Activated naive CD8-positive, alpha-beta T cell treated with anti-CD3 and anti-CD28 coated beads, Interleukin-2, amount 10 ng/mL, durations not matched to agents 7 days and 5 days (primary cell): ENCODE data around the gene MGAT2. TPM values are rescaled to one million over a fixed set of nuclear protein-coding genes. Genes with fewer than 3 reads are reported as not detected.
A peak's percentile ranks its signal among the peaks of the same experiment; 100 is the strongest.
"Not testable (repeated sequence)": the region's sequence is repeated elsewhere in the genome, so short reads cannot be mapped to it uniquely, and the experiment has no call there.

Source experiments
- ATAC-seq: fragments of 150-1000 bp; cut with Tn5 transposase; one replicate; pipeline ENCODE4 v1.10.0; 2021; ENCODE audit warnings: low read depth, moderate library complexity
- POLR2A ChIA-PET: fragments of 350-600 bp; sonication (Branson Sonifier 250); formaldehyde crosslinking; loops from one replicate; lab custom pipeline; 2021; ENCODE audit warnings: antibody characterized with exemption; lab: Charles Lee
- DNase-seq: peaks from one replicate; pipeline ENCODE4 v3.0.0; 2021
- H3K27ac Mint-ChIP-seq: one replicate; pipeline ENCODE4 v1.8.0; 2022; ENCODE audit warnings: mild to moderate bottlenecking, mixed read lengths
- H3K27me3 Mint-ChIP-seq: one replicate; pipeline ENCODE4 v1.8.0; 2022; ENCODE audit warnings: mild to moderate bottlenecking, moderate library complexity, mixed read lengths
- H3K36me3 Mint-ChIP-seq: one replicate; pipeline ENCODE4 v1.8.0; 2021; ENCODE audit warnings: mild to moderate bottlenecking, mixed read lengths
- H3K4me1 Mint-ChIP-seq: one replicate; pipeline ENCODE4 v1.8.0; 2021; ENCODE audit warnings: mixed read lengths
- H3K4me3 Mint-ChIP-seq: one replicate; pipeline ENCODE4 v1.8.0; 2022; ENCODE audit warnings: mild to moderate bottlenecking, moderate library complexity, mixed read lengths
- H3K9me3 Mint-ChIP-seq: one replicate; pipeline ENCODE4 v1.8.0; 2021; ENCODE audit warnings: mixed read lengths
- total RNA-seq, 2 experiments: library from RNA; stranded (reverse); gene quantifications; one replicate each; pipeline ENCODE4 v1.2.3, GENCODE V29; 2021

Gene MGAT2
- total RNA-seq: 10 to 100 TPM; 54.6 to 55.0 TPM

DNA sequence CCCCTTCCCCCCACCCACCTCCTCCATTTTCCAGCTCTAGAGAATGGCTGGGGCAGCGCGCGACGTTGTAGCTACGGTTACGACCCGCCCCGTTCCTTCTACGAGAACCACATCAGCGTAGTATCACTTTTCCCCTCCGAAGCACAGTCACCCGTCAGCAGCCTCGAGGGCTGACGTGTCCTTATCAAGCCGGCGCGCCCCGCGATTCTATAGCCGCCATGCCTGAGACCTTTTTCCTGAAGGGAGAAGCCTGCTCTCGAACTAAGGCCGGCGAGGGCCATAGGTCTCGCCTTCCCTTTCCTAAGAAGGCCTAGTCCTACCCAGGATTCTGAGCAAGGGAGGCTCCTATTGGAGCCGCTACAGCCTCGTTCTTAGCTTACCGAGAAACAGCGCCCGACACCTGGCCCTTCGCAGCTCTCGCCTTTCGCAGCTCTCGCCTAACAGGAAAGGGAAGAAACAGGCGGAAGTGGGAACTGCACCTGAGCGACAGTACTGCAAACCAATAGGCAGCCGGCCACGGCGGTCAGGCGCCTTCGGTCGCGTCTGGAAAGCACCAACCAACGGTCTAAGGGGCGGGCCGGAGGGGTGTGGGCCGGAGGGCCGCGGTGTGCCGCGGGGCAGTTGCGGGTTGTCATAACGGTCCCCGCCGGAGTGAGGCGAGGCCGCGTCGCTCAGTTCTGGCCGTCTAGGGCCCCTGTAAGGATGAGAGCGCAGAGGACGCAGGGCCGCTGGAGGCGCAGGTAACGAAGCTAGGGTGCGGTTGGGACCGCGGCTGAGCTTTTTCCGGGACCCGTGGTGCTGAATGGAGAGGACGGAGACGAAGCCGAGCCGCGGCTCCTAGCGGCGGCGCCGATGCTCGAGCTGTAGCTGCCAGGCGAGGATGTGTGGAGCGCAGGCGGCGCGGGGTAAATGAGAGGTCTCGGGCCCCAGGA is at the start of gene MGAT2, which contains the start of gene RPL36AL:
Gene MGAT2, plus strand, starts transcription at position 618 of the 932 bp plus-strand sequence. CDS start 470 bp downstream, outside the sequence.
Gene RPL36AL, minus strand, starts transcription at position 445 of the 932 bp plus-strand sequence. CDS start 1,522 bp downstream, outside the sequence.
- Mint-ChIP-seq H3K27me3 (no peaks in the 10 kb centered on the region), H3K27ac (peak within 1 kb of the TSS; percentile 94), H3K36me3 (peaks cover 29% of the 10 kb centered on the region), H3K9me3 (no peaks in the 10 kb centered on the region), H3K4me3 (peak within 1 kb of the TSS; percentile 97), H3K4me1 (peaks cover 34% of the 10 kb centered on the region)
- POLR2A ChIA-PET: interaction anchor here (0.6 to 3.0 kb wide), 22 partner anchors 11 to 1238 kb away, joined by 3 to 102 read pairs (median 4); partner anchors contain the start of genes CDKL1, DNAAF2, KLHDC2 and LRR1
- ATAC-seq: peak; percentile 91
- DNase-seq: peak; percentile 95

DNA sequence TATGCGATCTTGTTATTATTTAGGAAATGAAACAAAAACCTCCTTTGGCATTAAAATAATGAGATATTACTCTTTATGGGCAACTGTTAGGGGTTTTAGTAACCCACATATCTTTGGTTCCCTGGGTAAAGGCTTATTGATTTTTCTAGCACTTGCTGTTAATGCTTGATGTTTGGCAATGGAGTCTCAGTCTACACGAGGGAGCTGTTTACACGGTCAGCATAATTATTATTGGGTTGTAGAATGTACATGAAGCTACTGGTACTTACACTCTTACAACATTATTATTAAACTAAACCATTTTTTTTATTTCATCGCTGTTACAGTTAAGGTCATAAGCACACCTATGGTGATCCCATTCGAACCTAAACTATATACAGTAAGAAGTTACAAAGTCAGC is 46.6 kb upstream of the MGAT2 start:
- POLR2A ChIA-PET: no interaction called here
- no peaks in the 10 kb centered on the region for H3K27me3 Mint-ChIP-seq
- no peak for ATAC-seq
- no peak for DNase-seq
- H3K36me3 Mint-ChIP-seq: peaks cover 64% of the 10 kb centered on the region
- H3K9me3 Mint-ChIP-seq: peaks cover 4% of the 10 kb centered on the region
- no peak overlapping the region for H3K4me3 Mint-ChIP-seq
- peaks cover 9% of the 10 kb centered on the region for H3K4me1 Mint-ChIP-seq
- H3K27ac Mint-ChIP-seq: no peak overlapping the region

DNA sequence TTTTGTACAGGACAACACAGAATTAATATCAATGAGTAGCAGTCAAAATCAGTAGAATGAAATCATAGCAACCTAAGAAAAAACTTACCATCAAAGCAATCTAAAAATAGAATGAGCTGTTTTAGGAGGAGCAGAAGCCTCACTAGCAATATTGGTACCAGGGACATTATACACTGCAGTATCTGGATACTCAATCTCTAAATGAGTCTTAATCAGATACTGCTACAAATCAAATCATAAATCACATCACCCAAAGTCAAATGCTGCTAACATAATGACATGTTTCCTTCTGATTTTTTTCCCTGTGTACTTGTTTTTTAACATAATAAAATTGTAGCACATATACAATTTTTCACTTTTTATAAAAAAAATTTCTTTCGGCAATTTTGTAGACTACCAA is 42.5 kb upstream of the MGAT2 start:
- Mint-ChIP-seq H3K9me3 (peaks cover 2% of the 10 kb centered on the region), H3K4me3 (no peak overlapping the region), H3K4me1 (peaks cover 34% of the 10 kb centered on the region), H3K27me3 (no peaks in the 10 kb centered on the region), H3K27ac (no peak overlapping the region), H3K36me3 (peaks cover 69% of the 10 kb centered on the region)
- DNase-seq: no peak
- POLR2A ChIA-PET: interaction anchor here (0.5 to 0.7 kb wide), 2 partner anchors 10 to 330 kb away, joined by 3 read pairs; no protein-coding TSS in a partner anchor
- ATAC-seq: no peak

DNA sequence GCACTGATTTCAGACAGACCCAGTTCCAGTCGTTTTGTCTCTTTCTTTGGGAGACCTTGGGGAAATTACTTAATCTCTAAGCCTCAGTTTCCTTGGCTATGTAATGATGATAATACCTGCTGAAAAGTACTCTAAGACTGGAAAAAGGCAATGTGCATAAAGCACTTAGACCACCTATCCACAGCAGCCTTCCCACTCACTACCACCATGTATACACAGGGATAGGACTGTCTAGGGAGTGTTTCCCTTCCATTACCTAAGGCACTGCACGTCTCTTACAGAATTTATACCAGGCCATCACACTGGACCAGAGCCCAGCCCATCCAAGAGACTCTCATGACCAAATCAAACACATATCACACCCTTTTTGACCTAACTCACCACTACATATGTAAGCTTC is 40.8 kb upstream of the MGAT2 start:
- H3K4me1 Mint-ChIP-seq: peaks cover 48% of the 10 kb centered on the region
- H3K36me3 Mint-ChIP-seq: peaks cover 72% of the 10 kb centered on the region
- no peak overlapping the region for H3K4me3 Mint-ChIP-seq
- DNase-seq (no peak), ATAC-seq (no peak)
- POLR2A ChIA-PET: no interaction called here
- peak overlapping the region; percentile 19 for H3K27ac Mint-ChIP-seq
- no peaks in the 10 kb centered on the region for H3K27me3 Mint-ChIP-seq
- no peaks in the 10 kb centered on the region for H3K9me3 Mint-ChIP-seq

DNA sequence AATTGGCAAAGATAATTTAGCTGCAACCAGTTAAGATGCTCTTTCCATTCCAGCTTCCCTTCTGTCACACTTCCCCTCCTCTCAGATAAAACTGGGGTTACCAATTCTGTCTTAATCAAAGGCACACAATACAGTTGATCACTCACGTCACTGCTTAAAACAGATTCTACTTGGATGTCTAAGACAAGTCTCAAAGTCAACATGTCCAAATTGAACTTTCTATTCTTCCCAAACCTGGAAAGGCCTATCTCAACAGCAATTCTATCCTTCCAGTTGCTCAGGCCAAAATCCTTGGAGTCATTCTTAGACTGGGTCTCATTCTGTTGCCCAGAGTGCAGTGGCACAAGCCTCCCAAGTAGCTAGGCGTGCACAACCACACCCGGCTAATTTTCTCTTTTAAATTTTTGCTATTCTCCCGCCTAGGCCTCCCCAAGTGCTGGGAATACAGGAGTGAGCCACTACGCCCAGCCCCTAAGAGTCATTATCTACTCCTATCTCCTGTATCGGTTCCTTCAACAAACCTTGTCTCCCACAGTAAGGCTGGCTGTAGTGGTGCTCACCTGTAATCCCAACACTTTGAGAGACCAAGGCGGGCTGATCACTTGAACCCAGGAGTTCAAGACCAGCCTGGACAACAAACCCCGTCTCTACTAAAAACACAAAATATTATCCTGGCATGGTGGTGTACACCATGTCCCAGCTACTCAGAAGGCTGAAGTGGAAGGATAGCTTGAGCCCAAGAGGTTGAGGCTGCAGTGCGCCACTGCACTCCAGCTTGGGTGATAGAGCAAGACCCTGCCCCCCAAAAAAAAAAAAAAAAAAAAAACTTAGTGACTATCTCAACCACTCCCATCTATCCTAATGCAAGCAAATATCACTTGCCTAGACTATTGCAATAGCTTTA is 39.1 kb upstream of the MGAT2 start:
- H3K4me3 Mint-ChIP-seq: no peak overlapping the region
- POLR2A ChIA-PET: no interaction called here
- H3K4me1 Mint-ChIP-seq: peaks cover 52% of the 10 kb centered on the region
- H3K27ac Mint-ChIP-seq: peak overlapping the region; percentile 23
- DNase-seq: no peak
- no peaks in the 10 kb centered on the region for H3K27me3 Mint-ChIP-seq
- peaks cover 69% of the 10 kb centered on the region for H3K36me3 Mint-ChIP-seq
- H3K9me3 Mint-ChIP-seq: no peaks in the 10 kb centered on the region
- no peak for ATAC-seq

DNA sequence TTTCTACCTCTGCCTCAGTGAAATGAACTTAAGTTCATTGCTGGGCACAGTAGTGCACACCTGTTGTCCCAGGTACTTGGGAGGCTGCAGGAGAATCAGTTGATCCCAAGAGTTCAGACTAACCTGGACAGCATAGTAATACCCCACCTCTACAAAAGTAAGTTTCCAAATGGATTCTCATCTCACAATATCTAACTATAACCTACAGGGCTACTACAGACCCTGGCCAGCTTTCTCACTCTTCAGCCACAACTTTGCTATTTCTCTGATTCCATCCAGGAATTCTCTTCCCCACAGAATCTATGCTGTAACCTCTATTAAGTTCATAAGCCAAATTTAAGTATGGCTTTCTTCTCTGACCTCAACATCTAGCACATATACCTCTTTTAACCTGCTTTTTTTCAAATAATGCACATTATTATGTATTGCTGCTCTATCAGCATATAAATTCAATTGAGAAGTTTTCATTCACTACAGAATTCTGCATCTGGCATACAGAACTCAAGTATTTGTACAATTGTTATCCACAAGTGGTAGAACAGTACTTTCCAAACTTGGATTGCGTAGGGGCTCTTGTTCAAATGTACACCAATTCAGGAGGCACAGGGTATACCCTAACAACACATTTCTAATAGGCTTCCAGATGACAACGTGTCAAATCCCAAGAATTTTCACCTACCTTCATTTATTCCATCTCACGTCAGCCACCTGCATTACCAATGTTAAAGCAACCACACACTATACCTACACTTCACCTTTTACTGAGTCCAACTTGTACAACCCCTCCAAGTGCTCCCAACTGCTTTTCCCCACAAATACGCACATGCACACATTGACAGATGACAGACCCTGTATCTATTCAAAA is 38.3 kb upstream of the MGAT2 start:
- Mint-ChIP-seq H3K36me3 (peaks cover 62% of the 10 kb centered on the region), H3K4me3 (no peak overlapping the region), H3K9me3 (no peaks in the 10 kb centered on the region), H3K4me1 (peaks cover 58% of the 10 kb centered on the region), H3K27me3 (no peaks in the 10 kb centered on the region), H3K27ac (peak overlapping the region; percentile 30)
- ATAC-seq (no peak), DNase-seq (no peak)
- POLR2A ChIA-PET: interaction anchor here (1.1 kb wide), 1 partner anchor 16 kb away, joined by 3 read pairs; the partner anchor contains the start of gene LRR1

DNA sequence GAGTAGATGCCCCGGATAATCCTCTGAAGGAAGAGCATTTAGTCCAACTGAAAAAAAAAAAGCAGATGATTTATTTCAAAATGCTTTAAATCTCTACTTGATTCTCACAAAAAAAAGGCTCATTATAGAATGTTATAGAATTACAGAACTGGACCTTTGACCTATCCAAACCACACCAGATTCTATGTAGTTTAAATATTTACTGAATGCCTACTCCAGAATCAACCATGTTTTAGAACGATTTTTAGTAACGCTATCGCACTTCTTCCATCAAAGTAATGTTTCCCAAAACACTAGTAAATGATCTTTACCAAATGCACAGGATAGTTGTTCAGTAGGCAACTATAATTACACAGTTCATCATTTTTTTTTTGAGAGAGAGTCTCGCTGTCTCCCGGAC is 37.0 kb upstream of the MGAT2 start:
- Mint-ChIP-seq H3K4me3 (peak overlapping the region; percentile 94), H3K4me1 (peaks cover 56% of the 10 kb centered on the region), H3K9me3 (no peaks in the 10 kb centered on the region), H3K27ac (peak overlapping the region; percentile 70), H3K36me3 (peaks cover 54% of the 10 kb centered on the region), H3K27me3 (no peaks in the 10 kb centered on the region)
- ATAC-seq: no peak
- POLR2A ChIA-PET: interaction anchor here (1.1 to 5.1 kb wide), 2 partner anchors 15 to 37 kb away, joined by 3 to 57 read pairs; partner anchors contain the start of genes LRR1, MGAT2 and RPL36AL
- no peak for DNase-seq

DNA sequence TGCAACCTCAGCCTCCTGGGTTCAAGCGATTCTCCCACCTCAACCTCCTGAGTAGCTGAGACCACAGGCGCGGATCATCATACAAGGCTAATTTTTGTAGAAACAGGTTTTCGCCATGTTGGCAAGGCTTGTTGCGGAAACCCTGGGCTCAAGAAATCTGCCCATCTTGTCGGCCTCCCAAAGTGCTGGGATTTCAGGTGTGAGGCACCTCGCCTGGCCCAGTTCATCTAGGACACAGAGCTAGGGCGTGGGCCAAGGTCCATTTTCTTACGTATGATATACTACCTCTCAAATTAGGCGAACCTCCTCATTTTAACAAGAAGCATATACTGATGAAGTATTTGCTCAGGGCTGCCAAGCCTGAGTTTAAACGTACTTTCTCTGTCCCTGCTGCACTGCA is 36.5 kb upstream of the MGAT2 start:
- H3K4me3 Mint-ChIP-seq: peak overlapping the region; percentile 94
- no peaks in the 10 kb centered on the region for H3K9me3 Mint-ChIP-seq
- DNase-seq: no peak
- ATAC-seq: no peak
- no peaks in the 10 kb centered on the region for H3K27me3 Mint-ChIP-seq
- peak overlapping the region; percentile 99 for H3K27ac Mint-ChIP-seq
- POLR2A ChIA-PET: interaction anchor here (5.1 kb wide), 1 partner anchor 37 kb away, joined by 57 read pairs; the partner anchor contains the start of genes MGAT2 and RPL36AL
- peaks cover 51% of the 10 kb centered on the region for H3K36me3 Mint-ChIP-seq
- H3K4me1 Mint-ChIP-seq: peaks cover 53% of the 10 kb centered on the region

DNA sequence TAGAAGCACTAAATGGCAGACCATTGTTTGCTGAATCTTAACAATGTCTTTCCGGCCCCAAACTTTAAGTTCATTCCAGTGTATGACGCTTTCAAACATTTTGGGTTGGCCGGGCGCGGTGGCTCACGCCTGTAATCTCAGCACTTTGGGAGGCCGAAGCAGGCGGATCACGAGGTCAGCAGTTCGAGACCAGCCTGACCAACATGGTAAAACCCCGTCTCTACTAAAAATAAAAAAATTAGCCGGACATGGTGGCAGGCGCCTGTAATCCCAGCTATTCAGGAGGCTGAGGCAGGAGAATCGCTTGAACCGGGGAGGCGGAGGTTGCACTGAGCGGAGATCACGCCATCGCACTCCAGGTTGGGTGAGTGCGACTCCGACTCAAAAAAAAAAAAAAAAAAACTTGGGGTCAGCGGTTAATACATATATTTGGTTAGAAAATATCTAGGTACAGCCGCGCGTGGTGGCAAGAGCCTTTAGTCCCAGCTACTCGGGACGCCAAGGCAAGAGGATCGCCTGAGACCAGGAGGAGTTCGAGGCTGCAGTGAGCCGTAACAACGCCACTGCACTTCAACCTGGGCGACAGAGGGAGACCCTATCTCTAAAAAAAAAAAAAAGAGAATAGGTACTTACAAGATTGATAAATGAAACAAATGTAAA is 35.5 kb upstream of the MGAT2 start:
- DNase-seq, ATAC-seq, H3K27me3 Mint-ChIP-seq, H3K9me3 Mint-ChIP-seq: not testable (repeated sequence)
- peaks cover 45% of the 10 kb centered on the region for H3K4me1 Mint-ChIP-seq
- peak overlapping the region; percentile 94 for H3K4me3 Mint-ChIP-seq
- H3K27ac Mint-ChIP-seq: peak overlapping the region; percentile 99
- POLR2A ChIA-PET: interaction anchor here (0.7 to 5.1 kb wide), 10 partner anchors 13 to 646 kb away, joined by 3 to 79 read pairs (median 12); partner anchors contain the start of genes DNAAF2, KLHDC2, LRR1 and MGAT2
- H3K36me3 Mint-ChIP-seq: peaks cover 44% of the 10 kb centered on the region

DNA sequence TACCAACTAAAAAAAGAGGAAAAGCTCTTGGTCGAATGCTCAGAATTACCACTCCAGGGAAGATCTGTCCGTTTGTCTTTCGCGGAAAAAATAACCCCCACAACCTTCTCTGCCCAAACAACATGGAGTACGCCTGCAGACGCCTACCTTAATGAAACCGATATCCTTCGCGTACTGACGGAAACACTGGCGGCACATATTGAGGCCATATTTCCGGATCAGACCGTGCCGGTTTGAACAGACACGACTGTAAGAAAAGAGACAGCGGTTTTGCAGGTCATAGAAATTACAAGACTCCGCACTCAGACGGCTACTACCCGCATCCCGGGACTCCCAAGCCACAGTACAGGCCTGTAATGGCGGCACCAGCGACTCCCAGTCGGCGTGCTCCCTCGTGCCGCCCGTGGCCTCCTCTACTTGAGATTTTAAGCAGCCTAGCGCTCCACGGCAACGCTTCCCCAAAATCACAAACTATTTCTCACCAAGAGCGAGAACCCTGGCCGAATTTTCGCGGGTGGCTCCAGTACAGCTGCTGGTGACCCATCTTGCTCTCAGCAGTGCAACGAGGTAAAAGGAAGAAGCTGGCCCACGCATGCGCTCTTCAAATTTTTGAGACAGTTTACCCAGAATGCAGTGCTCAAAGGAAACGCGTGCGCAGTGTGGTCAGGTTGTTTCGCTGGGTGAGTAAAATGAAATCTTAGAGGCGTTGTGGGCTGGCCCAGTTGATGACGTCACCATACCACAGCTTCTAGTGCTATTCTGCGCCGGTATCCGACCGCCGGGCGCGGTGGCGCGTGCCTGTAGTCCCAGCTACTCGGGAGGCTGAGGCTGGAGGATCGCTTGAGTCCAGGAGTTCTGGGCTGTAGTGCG is 34.6 kb upstream of the MGAT2 start, which contains the start of gene RPS29:
Gene RPS29, minus strand, starts transcription at position 578 of the 870 bp plus-strand sequence. Its CDS starts 34 bp downstream, at position 544.
- Mint-ChIP-seq H3K27me3 (no peaks in the 10 kb centered on the region), H3K4me1 (peaks cover 42% of the 10 kb centered on the region), H3K4me3 (peak within 1 kb of the TSS; percentile 94), H3K36me3 (peaks cover 43% of the 10 kb centered on the region), H3K27ac (peak within 1 kb of the TSS; percentile 99), H3K9me3 (no peaks in the 10 kb centered on the region)
- POLR2A ChIA-PET: interaction anchor here (0.6 to 5.1 kb wide), 19 partner anchors 9 to 1236 kb away, joined by 3 to 79 read pairs (median 6); partner anchors contain the start of genes DNAAF2, KLHDC2, LRR1 and MGAT2
- ATAC-seq: peak; percentile 89
- DNase-seq: peak; percentile 98
